GM18505 (cell line): ENCODE measurements around the gene ADH7.
"Not testable (repeated sequence)": the region's sequence is repeated elsewhere in the genome, so short reads cannot be mapped to it uniquely, and the experiment has no call there.

Experiments
- ATAC-seq: cut with Tn5 transposase; IDR thresholded peaks from one replicate; pipeline ENCODE4 v1.9.1; 2021; ENCODE audit not compliant: unreplicated experiment
- POLR2A ChIP-seq: IDR thresholded peaks from 4 replicates; pipeline ENCODE4 v1.6.1; 2011; ENCODE audit warnings: borderline replicate concordance; ENCODE audit not compliant: insufficient read depth, insufficient read length; ENCODE audit errors: extremely low read depth

Gene ADH7

DNA sequence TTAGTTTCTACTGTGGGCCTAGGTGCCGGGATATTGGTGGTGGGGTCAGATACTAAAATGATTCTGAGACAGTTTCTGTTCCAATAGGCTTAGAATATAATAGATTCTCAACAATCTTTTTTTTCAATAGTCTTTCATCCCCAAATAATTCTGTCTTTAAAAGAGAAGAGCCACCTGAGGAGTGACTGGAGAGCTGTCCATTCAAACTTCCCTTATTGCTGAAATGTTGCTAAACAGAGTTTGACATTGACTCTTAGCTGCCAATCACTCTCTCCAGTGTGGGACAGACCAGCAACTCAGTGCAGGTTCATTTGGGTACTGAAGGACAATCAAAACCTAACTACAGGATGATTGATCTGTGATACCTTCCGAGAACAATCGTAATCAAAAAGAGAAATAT lies 12.4 kb upstream of the ADH7 start:
- ATAC-seq: peak; percentile 23
- no peak for TF ChIP-seq POLR2A

- no peak for TF ChIP-seq POLR2A
These were observed 11.9 kb upstream of the ADH7 start for GRCh38 chr4:99447079-99447478.

DNA sequence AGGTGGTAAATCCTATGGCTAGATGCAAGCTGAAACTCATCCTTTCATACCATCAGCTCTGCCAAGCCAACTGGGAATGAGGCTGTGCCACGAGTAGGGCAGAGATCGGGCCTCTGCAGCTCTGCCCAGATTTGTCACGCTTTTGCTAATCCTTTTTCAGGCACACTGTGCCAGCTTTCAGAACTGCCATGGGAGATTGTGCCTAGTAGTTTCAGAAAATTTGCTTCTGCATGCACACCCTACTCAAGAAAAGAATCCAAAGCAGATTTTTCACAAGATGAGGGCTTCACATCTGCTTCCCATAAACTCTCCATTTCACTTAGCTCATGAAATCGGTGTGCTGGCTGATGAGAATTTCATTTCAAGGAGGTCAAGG lies 3.3 kb upstream of the ADH7 start:
- TF ChIP-seq POLR2A: no peak
- no peak for ATAC-seq

More at GRCh38 chr4:99447079-99447478, 11.9 kb upstream of the ADH7 start:
- ATAC-seq: peak; percentile 96

DNA sequence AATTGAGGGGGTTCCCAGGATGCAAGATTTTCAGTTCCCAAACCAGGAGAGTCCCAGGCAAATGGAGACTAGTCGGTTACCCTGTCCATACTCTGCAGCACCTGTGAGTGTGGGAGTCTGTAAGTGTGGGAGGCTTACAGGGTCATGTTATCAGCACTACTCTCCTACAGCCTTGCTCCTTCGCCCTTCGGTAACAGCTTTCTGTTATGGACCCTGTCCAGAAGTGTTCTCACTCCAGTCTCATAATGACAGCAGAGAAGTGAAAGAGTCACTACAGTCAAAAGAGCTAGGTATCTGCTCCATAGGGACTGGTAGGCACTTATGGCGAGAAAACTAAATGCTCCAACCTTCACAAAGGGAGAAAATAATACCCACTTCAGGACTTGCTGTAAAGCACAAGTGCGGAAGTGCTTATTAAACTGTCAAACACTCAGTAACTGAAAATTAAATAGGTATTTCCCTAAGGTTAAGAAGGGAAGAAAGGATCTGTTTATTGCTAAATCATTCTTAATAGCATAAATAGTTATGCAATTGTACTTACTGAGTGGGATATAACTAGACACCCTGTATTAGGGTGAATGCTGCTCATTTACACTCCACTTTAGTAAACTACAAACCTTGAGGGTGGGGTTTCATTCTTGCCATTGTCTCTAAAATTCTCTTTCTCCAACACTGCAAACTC lies 2.7 kb upstream of the ADH7 start:
- no peak for ATAC-seq
- no peak for TF ChIP-seq POLR2A

DNA sequence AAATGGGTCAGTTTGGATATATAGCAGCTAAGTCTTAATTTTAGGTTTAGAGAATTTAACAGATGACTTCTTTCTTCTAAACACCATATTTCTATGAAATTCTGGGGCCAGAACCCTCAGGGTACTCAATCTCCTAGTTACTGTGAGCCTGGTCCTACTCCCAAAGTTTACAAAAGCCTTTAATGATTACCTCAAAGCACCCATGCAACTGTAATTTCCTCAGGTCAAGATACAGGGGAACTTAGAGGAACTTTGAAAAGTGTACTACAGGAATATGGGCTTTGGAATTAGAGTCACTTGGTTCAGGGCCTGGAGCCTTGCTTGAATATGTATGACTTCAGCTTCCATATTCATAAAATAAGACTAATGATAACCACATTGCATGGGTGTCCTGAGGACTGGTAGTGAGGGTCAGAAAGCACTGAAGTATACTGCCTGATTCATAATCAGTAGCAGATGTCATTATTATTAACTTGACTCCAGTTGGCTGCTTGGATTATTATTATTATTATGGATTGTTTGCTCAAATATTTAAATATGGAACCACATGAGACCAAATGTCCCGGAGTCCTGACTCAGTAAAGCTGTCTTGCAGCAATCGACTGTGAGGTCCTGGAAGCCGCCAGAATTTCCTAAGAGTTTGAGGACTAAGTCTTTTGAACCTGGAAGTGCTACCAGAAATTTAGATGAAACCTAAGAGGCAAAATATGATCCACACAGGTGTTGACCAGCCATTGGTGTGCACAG lies 2.0 kb upstream of the ADH7 start:
- ATAC-seq: no peak

GRCh38 chr4:99436462-99436861 lies 1.3 kb upstream of the ADH7 start:
- no peak for ATAC-seq

More for the DNA sequence above, 2.0 kb upstream of the ADH7 start:
- TF ChIP-seq POLR2A: no peak

GRCh38 chr4:99430106-99430505 lies 5.0 kb downstream of the ADH7 start:
- ATAC-seq: no peak
- TF ChIP-seq POLR2A: no peak

More at GRCh38 chr4:99436462-99436861, 1.3 kb upstream of the ADH7 start:
- TF ChIP-seq POLR2A: no peak

DNA sequence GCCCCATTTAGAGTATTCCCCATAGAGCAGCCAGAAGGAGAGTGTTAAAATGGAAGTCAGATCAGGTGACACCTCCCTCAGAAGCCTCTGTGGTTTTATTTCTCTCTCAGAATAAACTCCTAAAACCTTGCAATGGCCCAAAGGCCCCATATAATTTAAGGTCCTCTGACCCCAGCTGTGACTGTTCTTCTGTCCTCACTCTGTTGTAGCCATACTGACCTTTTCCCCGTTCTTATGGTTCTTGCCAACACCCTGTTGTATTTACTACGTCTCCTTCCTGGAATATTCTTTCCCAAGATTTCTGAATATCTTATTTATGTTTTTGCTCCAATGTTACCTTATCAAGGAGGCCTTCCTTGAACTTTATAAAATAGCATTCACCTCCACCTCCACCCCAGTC lies 18.0 kb downstream of the ADH7 start:
- no peak for ATAC-seq
- TF ChIP-seq POLR2A: no peak

- not testable (repeated sequence) for ATAC-seq
These were observed 19.4 kb downstream of the ADH7 start for GRCh38 chr4:99415762-99416161.

GRCh38 chr4:99414902-99415301 lies 20.2 kb downstream of the ADH7 start:
- ATAC-seq: not testable (repeated sequence)

GRCh38 chr4:99414401-99414800 lies 20.7 kb downstream of the ADH7 start:
- ATAC-seq: no peak
- TF ChIP-seq POLR2A: no peak

GRCh38 chr4:99413140-99413539 lies 22.0 kb downstream of the ADH7 start:
- ATAC-seq: no peak
- TF ChIP-seq POLR2A: no peak

- TF ChIP-seq POLR2A: no peak
- ATAC-seq: no peak
These were observed 24.1 kb downstream of the ADH7 start for GRCh38 chr4:99411041-99411440.

DNA sequence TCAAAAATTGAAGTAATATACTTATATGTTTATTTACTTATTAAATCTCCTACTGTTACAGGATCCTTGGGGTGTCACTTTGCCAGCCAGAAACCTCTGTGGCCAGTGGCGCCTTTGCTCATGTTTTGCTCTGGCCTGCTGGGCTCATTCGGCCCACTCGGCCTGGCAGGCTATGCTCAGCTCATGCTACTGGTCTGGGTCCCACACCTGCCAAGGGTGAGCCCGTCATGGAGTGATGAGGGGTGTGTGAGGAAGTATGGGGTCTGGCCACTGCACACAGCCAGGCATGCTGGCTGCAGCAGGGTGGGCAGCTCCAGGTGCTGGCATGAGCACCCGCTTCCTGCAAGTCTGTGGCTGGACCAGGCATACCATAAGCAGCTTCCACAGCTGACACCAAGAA lies 25.1 kb downstream of the ADH7 start:
- no peak for ATAC-seq
- no peak for TF ChIP-seq POLR2A

DNA sequence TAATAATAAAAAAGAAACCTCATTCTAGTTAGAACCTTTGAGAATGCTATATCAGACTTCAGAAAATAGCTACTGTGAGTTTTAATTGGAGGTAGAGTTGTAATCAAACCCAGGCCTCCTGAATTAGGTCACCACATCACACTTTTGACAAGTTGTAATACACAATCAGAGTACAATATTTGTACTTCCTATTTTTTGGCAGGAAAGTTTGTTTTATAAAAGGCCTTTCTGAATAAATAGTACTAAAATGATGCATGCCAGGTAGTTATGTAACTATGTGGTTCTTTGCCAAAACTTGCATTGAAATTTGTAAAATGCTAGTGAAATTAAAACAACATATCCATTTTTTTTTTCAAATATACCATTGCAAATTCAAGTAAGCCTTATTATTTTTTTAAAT lies 26.8 kb downstream of the ADH7 start:
- TF ChIP-seq POLR2A: no peak
- ATAC-seq: no peak

GRCh38 chr4:99405433-99406115 lies 29.6 kb downstream of the ADH7 start:
- ATAC-seq: no peak

More at GRCh38 chr4:99405433-99406115, 29.6 kb downstream of the ADH7 start:
- no peak for TF ChIP-seq POLR2A
